PC-9 (cell line): ENCODE data around the gene ZBTB9.

ENCODE experiments used
- EZH2 ChIP-seq: fragments of 200-600 bp; sonication (generic); IDR thresholded peaks from 2 replicates; pipeline ENCODE4 v1.8.0; 2017; ENCODE audit warnings: antibody characterized with exemption, low read depth
- TF ChIP-seq, protein P1 (sequence below): fragments of 200-600 bp; sonication (generic); conservative IDR thresholded peaks from 2 replicates; pipeline ENCODE4 v1.6.1; 2017; ENCODE audit warnings: mixed run types, antibody characterized with exemption, mild to moderate bottlenecking, moderate library complexity

DNA sequence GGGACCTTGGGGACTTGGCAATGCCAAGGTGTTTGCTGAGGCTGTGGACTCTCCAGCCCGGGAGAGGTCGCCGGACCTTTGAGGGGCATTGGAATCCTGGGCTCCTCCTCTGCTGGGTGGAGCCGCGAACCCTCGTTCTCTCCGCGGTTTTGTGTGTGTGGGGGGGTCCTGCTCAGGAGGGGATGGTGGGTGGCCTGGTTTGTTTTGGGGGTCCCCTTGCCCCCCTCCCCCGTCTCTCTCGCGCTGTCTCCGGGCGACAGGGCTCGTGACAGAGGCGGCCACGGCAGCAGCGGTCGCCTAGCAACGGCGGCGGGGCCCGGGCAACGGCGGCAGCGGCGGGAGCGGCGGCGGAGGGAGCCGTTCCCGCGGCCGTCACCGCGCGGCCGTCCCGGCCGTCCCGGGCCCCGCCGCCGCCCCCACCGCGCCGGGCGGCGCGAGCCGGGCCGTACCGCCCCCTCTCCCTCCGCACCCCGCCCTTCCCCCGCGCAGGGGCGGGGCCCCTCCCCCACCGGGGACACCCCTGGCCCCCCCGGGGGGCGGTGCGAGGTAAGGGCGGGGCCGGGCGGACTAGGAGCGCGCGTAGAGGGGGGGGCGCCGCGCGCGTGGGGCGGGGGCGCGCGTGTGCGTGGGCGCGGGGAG lies 26.7 kb upstream of the ZBTB9 start:
- TF ChIP-seq, protein P1, sequence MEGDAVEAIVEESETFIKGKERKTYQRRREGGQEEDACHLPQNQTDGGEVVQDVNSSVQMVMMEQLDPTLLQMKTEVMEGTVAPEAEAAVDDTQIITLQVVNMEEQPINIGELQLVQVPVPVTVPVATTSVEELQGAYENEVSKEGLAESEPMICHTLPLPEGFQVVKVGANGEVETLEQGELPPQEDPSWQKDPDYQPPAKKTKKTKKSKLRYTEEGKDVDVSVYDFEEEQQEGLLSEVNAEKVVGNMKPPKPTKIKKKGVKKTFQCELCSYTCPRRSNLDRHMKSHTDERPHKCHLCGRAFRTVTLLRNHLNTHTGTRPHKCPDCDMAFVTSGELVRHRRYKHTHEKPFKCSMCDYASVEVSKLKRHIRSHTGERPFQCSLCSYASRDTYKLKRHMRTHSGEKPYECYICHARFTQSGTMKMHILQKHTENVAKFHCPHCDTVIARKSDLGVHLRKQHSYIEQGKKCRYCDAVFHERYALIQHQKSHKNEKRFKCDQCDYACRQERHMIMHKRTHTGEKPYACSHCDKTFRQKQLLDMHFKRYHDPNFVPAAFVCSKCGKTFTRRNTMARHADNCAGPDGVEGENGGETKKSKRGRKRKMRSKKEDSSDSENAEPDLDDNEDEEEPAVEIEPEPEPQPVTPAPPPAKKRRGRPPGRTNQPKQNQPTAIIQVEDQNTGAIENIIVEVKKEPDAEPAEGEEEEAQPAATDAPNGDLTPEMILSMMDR = no peak
- TF ChIP-seq EZH2 = no peak
